ENCODE measurements around the gene GGT5.

DNA sequence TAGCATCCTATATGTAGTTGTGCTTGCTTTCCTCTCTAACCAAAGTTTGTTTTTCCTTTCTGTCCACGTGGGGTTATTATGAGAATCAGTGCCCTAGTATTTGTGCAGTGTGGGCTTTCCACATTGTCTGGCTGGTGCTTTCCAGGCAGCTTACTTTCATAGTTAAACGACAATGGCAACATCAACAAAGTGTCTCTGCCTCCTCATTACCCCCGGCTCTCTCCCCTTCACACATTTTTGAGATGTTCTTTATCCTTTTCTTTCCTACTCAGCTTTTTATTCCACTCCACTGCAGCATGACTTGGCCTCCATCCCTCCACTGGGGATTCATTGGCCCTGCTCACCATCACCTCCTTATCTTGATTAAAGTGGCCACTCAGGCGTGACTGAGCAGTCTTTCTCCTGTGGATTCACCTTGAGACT is 44.9 kb upstream of the GGT5 start:
- TF ChIP-seq, protein P1, sequence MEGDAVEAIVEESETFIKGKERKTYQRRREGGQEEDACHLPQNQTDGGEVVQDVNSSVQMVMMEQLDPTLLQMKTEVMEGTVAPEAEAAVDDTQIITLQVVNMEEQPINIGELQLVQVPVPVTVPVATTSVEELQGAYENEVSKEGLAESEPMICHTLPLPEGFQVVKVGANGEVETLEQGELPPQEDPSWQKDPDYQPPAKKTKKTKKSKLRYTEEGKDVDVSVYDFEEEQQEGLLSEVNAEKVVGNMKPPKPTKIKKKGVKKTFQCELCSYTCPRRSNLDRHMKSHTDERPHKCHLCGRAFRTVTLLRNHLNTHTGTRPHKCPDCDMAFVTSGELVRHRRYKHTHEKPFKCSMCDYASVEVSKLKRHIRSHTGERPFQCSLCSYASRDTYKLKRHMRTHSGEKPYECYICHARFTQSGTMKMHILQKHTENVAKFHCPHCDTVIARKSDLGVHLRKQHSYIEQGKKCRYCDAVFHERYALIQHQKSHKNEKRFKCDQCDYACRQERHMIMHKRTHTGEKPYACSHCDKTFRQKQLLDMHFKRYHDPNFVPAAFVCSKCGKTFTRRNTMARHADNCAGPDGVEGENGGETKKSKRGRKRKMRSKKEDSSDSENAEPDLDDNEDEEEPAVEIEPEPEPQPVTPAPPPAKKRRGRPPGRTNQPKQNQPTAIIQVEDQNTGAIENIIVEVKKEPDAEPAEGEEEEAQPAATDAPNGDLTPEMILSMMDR (IDR thresholded peaks at IDR 0.05) = no peak
- TF ChIP-seq POLR2A (IDR thresholded peaks at IDR 0.05) = no peak
